ENCODE results near the gene ATP5F1B. TPM values are rescaled to one million over a fixed set of nuclear protein-coding genes. Genes with fewer than 3 reads are reported as not detected.

ATP5F1B gene
- total RNA-seq, 4 donors from 2014 or later, result 442 to 1,000 (median 608) TPM

- peaks cover 35 to 74% (median 50%) of the 10 kb centered on the region in 4 donors for H3K4me1 ChIP-seq
- in situ Hi-C loops (cut with MboI; ENCODE audit: low pct_ligation_motif_present in 1 of 4, low pct_unique_long_range_greater_than_20kb in 1 of 4, low sequenced_read_pairs in 3 of 4) (no loop called here), intact Hi-C loops (cut with DNase I; ENCODE audit: low total_unique reads) (loop anchor here (10.0 kb wide), 1 partner anchor 95 kb away; the partner anchor contains the start of gene NACA)
- 0% methylated on average over 28 of the region's 31 CpGs; no CpG with 5 or more reads in 1 of the 2 donors for whole genome bisulfite sequencing, 2 donors (ENCODE audit: low coverage in 1 of 2)
- peak; percentile 19 for TF ChIP-seq POLR2A (IDR thresholded peaks at IDR 0.05)
- no peak for TF ChIP-seq CTCF (IDR thresholded peaks at IDR 0.05)
- peak; percentile 36 to 42 (median 38) for TF ChIP-seq POLR2AphosphoS5 (IDR thresholded peaks at IDR 0.05)
- H3K27ac ChIP-seq, result peak within 1 kb of the TSS; percentile 95 to 99 (median 96)
- peak; percentile 93 for DNase-seq
- H3K36me3 ChIP-seq, result peaks cover 0 to 8% (median 0%) of the 10 kb centered on the region in 4 donors
- H3K9me3 ChIP-seq, result no peaks in the 10 kb centered on the region
- H3K27me3 ChIP-seq, result no peaks in the 10 kb centered on the region
- H3K4me3 ChIP-seq, result peak within 1 kb of the TSS; percentile 93 to 98 (median 96)
These were observed 15.6 kb downstream of the ATP5F1B start, which contains the start of gene BAZ2A for GRCh38 chr12:56630180-56630632. TSS of gene BAZ2A (minus strand) at chr12:56630326. CDS start at chr12:56617530, 12,796 bp downstream.

DNA sequence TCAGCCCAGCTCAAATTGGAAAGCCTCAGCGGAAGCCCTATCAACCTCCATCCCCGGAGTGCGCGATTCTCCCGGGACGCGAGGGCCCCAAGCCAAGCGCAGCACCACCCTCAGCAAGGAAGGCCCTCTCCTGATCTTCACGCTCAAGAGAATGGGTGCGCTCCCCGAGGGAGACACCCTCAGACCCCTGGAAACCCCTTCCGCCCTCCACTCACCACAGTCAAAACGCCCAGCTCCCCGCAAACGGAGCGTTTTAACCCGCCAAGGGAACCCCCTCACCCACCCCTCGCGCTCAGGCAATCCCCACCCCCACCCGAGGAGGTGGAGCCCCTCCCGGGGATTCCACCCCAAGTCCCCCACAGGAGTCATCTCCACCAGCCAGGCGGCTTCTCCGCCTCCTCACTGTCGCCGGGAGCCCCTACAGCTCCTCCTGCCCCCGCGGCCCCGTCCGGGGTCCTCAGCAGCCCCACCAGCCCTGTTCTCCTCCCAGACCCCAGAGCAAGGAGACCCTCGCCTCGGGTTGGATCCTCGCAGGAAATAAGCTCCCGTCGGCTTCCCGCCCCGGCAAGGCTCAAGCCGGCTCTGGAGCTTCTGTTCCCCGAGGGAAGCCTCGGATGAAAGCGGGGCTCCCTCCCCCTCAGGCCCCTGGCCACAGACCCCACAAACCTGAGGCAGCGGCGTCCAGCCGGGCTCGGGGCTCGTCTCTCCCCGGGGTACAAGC lies 16.2 kb downstream of the ATP5F1B start:
- peak overlapping the region; percentile 93 to 98 (median 96) for H3K4me3 ChIP-seq
- H3K36me3 ChIP-seq, result peaks cover 0 to 8% (median 0%) of the 10 kb centered on the region in 4 donors
- 0% methylated on average over 33 of the region's 46 CpGs; no CpG with 5 or more reads in 1 of the 2 donors for WGBS, 2 donors (ENCODE audit: low coverage in 1 of 2)
- in situ Hi-C loops (cut with MboI; ENCODE audit: low pct_ligation_motif_present in 1 of 4, low pct_unique_long_range_greater_than_20kb in 1 of 4, low sequenced_read_pairs in 3 of 4), result no loop called here
- peak; percentile 39 for DNase-seq
- TF ChIP-seq POLR2AphosphoS5 (IDR thresholded peaks at IDR 0.05), result no peak
- no peak for TF ChIP-seq EP300 (IDR thresholded peaks at IDR 0.05; ENCODE audit: low read depth)
- TF ChIP-seq POLR2A (IDR thresholded peaks at IDR 0.05), result no peak
- TF ChIP-seq CTCF (IDR thresholded peaks at IDR 0.05), result no peak
- peak overlapping the region; percentile 95 to 99 (median 96) for H3K27ac ChIP-seq
- intact Hi-C loops (cut with DNase I; ENCODE audit: low total_unique reads), result loop anchor here (10.0 kb wide), 1 partner anchor 95 kb away; the partner anchor contains the start of gene NACA
- H3K27me3 ChIP-seq, result no peaks in the 10 kb centered on the region
- H3K4me1 ChIP-seq, result peaks cover 35 to 78% (median 51%) of the 10 kb centered on the region in 4 donors
- H3K9me3 ChIP-seq, result no peaks in the 10 kb centered on the region

GRCh38 chr12:56628671-56629458 lies 16.9 kb downstream of the ATP5F1B start:
- intact Hi-C loops (cut with DNase I; ENCODE audit: low total_unique reads), result no loop called here
- no peaks in the 10 kb centered on the region for H3K9me3 ChIP-seq
- H3K4me1 ChIP-seq, result peaks cover 34 to 81% (median 48%) of the 10 kb centered on the region in 4 donors
- peaks cover 0 to 8% (median 0%) of the 10 kb centered on the region in 4 donors for H3K36me3 ChIP-seq
- H3K4me3 ChIP-seq, result peak overlapping the region; percentile 93 to 98 (median 96)
- no peaks in the 10 kb centered on the region for H3K27me3 ChIP-seq
- peak overlapping the region; percentile 95 to 99 (median 96) for H3K27ac ChIP-seq
- in situ Hi-C loops (cut with MboI; ENCODE audit: low pct_ligation_motif_present in 1 of 4, low pct_unique_long_range_greater_than_20kb in 1 of 4, low sequenced_read_pairs in 3 of 4), result no loop called here
- 0% methylated on average over 12 to 18 of the region's 18 CpGs for WGBS, 2 donors (ENCODE audit: low coverage in 1 of 2)
- DNase-seq, result peak; percentile 79
- no peak for TF ChIP-seq CTCF (IDR thresholded peaks at IDR 0.05)
- no peak for TF ChIP-seq EP300 (IDR thresholded peaks at IDR 0.05; ENCODE audit: low read depth)
- TF ChIP-seq POLR2AphosphoS5 (IDR thresholded peaks at IDR 0.05), result peak; percentile 28 to 39 (median 35)
- peak; percentile 38 for TF ChIP-seq POLR2A (IDR thresholded peaks at IDR 0.05)

DNA sequence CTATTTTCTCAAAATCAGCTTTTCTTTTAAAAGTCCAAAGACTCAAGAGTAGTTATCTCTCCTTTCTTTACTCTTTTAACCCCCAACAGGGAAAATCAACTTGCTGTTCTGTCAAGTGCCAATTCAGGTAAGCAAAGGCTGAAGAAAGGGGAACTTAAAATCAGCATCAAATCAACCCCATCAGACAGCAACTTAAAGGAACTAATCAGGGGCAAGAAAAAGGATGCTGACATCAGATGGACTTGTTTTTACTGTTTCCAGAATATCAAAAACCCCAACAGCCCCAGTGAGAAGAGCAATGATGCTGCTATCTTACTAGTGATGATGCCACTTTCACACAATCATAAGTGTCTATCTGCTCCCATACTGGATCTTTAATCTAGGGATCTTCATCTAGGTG lies 19.1 kb downstream of the ATP5F1B start:
- H3K4me3 ChIP-seq, result no peak overlapping the region
- no peak for DNase-seq
- no peak overlapping the region for H3K27ac ChIP-seq
- no peaks in the 10 kb centered on the region for H3K9me3 ChIP-seq
- no peak for TF ChIP-seq EP300 (IDR thresholded peaks at IDR 0.05; ENCODE audit: low read depth)
- no peak for TF ChIP-seq POLR2AphosphoS5 (IDR thresholded peaks at IDR 0.05)
- no peak for TF ChIP-seq CTCF (IDR thresholded peaks at IDR 0.05)
- no peak for TF ChIP-seq POLR2A (IDR thresholded peaks at IDR 0.05)
- in situ Hi-C loops (cut with MboI; ENCODE audit: low pct_ligation_motif_present in 1 of 4, low pct_unique_long_range_greater_than_20kb in 1 of 4, low sequenced_read_pairs in 3 of 4) (no loop called here), intact Hi-C loops (cut with DNase I; ENCODE audit: low total_unique reads) (no loop called here)
- peaks cover 0 to 16% (median 0%) of the 10 kb centered on the region in 4 donors for H3K36me3 ChIP-seq
- H3K27me3 ChIP-seq, result no peaks in the 10 kb centered on the region
- H3K4me1 ChIP-seq, result peaks cover 22 to 78% (median 41%) of the 10 kb centered on the region in 4 donors

All from transverse colon (tissue), 4 donors.